GM19043 (cell line): ENCODE measurements around the gene NRG3.

Experiments used
- ATAC-seq: cut with Tn5 transposase; IDR thresholded peaks from one replicate; pipeline ENCODE4 v1.9.1; 2021; ENCODE audit warnings: low read depth; ENCODE audit not compliant: unreplicated experiment

NRG3 gene

GRCh38 chr10:82452676-82453075 lies 577.7 kb downstream of the NRG3 start:
- no peak for ATAC-seq

GRCh38 chr10:82453678-82454293 lies 578.8 kb downstream of the NRG3 start:
- ATAC-seq: no peak

- ATAC-seq: no peak
Measured at GRCh38 chr10:82462910-82463551, 588.0 kb downstream of the NRG3 start.

- ATAC-seq: no peak
Measured at GRCh38 chr10:82463614-82464013, 588.6 kb downstream of the NRG3 start.

- no peak for ATAC-seq
Measured at GRCh38 chr10:82464191-82464818, 589.3 kb downstream of the NRG3 start.

- ATAC-seq: no peak
Measured at GRCh38 chr10:82464966-82465365, 590.0 kb downstream of the NRG3 start.

GRCh38 chr10:82468453-82468852 lies 593.5 kb downstream of the NRG3 start:
- ATAC-seq: no peak

GRCh38 chr10:82472406-82473335 lies 597.7 kb downstream of the NRG3 start:
- no peak for ATAC-seq

GRCh38 chr10:82477776-82478175 lies 602.8 kb downstream of the NRG3 start:
- ATAC-seq: no peak

GRCh38 chr10:82492647-82493046 lies 617.7 kb downstream of the NRG3 start:
- no peak for ATAC-seq

- ATAC-seq: no peak
Measured at GRCh38 chr10:82496114-82496513, 621.1 kb downstream of the NRG3 start.

- no peak for ATAC-seq
Measured at GRCh38 chr10:82497439-82497838, 622.4 kb downstream of the NRG3 start.

- no peak for ATAC-seq
Measured at GRCh38 chr10:82498976-82499375, 624.0 kb downstream of the NRG3 start.

GRCh38 chr10:82505009-82505408 lies 630.0 kb downstream of the NRG3 start:
- no peak for ATAC-seq

- ATAC-seq: no peak
Measured at GRCh38 chr10:82506680-82507376, 631.8 kb downstream of the NRG3 start.

- ATAC-seq: no peak
Measured at GRCh38 chr10:82515256-82515655, 640.3 kb downstream of the NRG3 start.

GRCh38 chr10:82529062-82529461 lies 654.1 kb downstream of the NRG3 start:
- no peak for ATAC-seq

- ATAC-seq: no peak
Measured at GRCh38 chr10:82535457-82535856, 660.5 kb downstream of the NRG3 start.

- ATAC-seq: no peak
Measured at GRCh38 chr10:82536668-82537067, 661.7 kb downstream of the NRG3 start.

- ATAC-seq: no peak
Measured at GRCh38 chr10:82538272-82538671, 663.3 kb downstream of the NRG3 start.
